Testis (tissue), 3 donors: ENCODE data around the gene TMOD3. TPM values are rescaled to one million over a fixed set of nuclear protein-coding genes. Genes with fewer than 3 reads are reported as not detected.
A peak's percentile ranks its signal among the peaks of the same experiment; 100 is the strongest.

Experiments used
- DNase-seq: peaks from one replicate; pipeline ENCODE4 v3.0.0-alpha.2; 2019
- H3K27ac ChIP-seq, 2 donors: fragments of 200-600 bp; sonication (generic); one replicate each; pipeline ENCODE4 v1.5.1; 2019
- H3K27me3 ChIP-seq: fragments of 200-600 bp; sonication (generic); one replicate; pipeline ENCODE4 v1.5.1; 2019
- H3K36me3 ChIP-seq: fragments of 200-600 bp; sonication (generic); one replicate; pipeline ENCODE4 v1.5.1; 2017; ENCODE audit warnings: low read depth; ENCODE audit errors: missing control alignments
- H3K4me1 ChIP-seq: fragments of 200-600 bp; sonication (generic); one replicate; pipeline ENCODE4 v1.5.1; 2019
- H3K4me3 ChIP-seq, 2 donors: fragments of 200-600 bp; sonication (generic); one replicate each; pipeline ENCODE4 v1.5.1; 2017 to 2019
- H3K9me3 ChIP-seq: fragments of 200-600 bp; sonication (generic); one replicate; pipeline ENCODE4 v1.5.1; 2017
- POLR2A ChIP-seq: fragments of 450-650 bp; IDR thresholded peaks from one replicate; pipeline ENCODE4 v1.6.1; 2017; ENCODE audit warnings: antibody characterized with exemption, mild to moderate bottlenecking, moderate library complexity
- WGBS, 2 donors: methylation state at CpG; one replicate each; pipeline ENCODE4 v1.1.5; 2018; 5-methylcytosine and 5-hydroxymethylcytosine counted together
- intact Hi-C: fragments of 100-400 bp; cut with DNase I; formaldehyde crosslinking; loops from one replicate; pipeline ENCODE4 v1.15.1; 2023; ENCODE audit warnings: low total_unique reads
- polyA plus RNA-seq: library from polyadenylated mRNA; stranded (reverse); fragments of 350-450 nt; fragmentation: Illumina TruSeq; extraction: RNeasy Lipid Tissue Mini Kit (QIAGEN cat#74804); gene quantifications from one replicate; pipeline ENCODE4 v1.2.3, GENCODE V29; 2014; ENCODE audit warnings: low read depth, low replicate concordance; ENCODE audit not compliant: insufficient read depth
- total RNA-seq, 2 donors: library from RNA; depleted of rRNA; stranded (reverse); fragments of >200 nt; gene quantifications; one replicate each; pipeline ENCODE4 v1.2.3, GENCODE V29; 2016
- TF ChIP-seq, protein P1 (sequence below), 3 experiments: fragments of 450-650 bp in 2 of 3; fragments of 200-600 bp in 1 of 3; sonication (generic) in 1 of 3; IDR thresholded peaks; one replicate each; pipeline ENCODE4 v1.5.1; 2016 to 2019; ENCODE audit warnings: antibody characterized with exemption in 3 of 3, mild to moderate bottlenecking in 2 of 3, moderate library complexity in 1 of 3

Gene TMOD3
- total and polyA plus RNA-seq, 3 donors from 2014 or later, result 15.6 to 21.2 (median 16.6) TPM

DNA sequence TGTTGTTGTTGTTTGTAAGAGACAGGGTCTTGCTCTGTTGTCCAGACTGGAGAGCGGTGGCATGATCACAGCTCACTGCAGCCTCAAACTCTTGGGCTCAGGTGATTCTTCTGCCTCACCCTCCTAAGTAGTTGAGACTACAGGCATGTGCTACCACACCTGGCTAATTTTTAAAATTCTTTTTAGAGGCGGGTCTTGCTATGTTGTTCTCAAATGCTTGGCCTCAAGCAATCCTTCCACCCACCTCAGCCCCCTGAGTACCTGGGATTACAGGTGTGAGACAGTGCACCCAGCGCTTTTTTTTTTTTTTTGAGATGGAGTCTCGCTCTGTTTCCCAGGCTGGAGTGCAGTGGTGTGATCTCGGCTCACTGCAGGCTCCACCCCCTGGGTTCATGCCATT is 46.7 kb downstream of the TMOD3 start:
- intact Hi-C loops, result no loop called here
- peaks cover 20% of the 10 kb centered on the region for H3K4me1 ChIP-seq
- no peaks in the 10 kb centered on the region for H3K36me3 ChIP-seq
- no peak overlapping the region for H3K4me3 ChIP-seq
- no peak overlapping the region for H3K27ac ChIP-seq
- H3K9me3 ChIP-seq, result no peaks in the 10 kb centered on the region
- no peak for DNase-seq
- WGBS, 2 donors, result 82 to 90% methylated on average over 5 of the region's 5 CpGs
- TF ChIP-seq POLR2A, result no peak
- TF ChIP-seq, protein P1, sequence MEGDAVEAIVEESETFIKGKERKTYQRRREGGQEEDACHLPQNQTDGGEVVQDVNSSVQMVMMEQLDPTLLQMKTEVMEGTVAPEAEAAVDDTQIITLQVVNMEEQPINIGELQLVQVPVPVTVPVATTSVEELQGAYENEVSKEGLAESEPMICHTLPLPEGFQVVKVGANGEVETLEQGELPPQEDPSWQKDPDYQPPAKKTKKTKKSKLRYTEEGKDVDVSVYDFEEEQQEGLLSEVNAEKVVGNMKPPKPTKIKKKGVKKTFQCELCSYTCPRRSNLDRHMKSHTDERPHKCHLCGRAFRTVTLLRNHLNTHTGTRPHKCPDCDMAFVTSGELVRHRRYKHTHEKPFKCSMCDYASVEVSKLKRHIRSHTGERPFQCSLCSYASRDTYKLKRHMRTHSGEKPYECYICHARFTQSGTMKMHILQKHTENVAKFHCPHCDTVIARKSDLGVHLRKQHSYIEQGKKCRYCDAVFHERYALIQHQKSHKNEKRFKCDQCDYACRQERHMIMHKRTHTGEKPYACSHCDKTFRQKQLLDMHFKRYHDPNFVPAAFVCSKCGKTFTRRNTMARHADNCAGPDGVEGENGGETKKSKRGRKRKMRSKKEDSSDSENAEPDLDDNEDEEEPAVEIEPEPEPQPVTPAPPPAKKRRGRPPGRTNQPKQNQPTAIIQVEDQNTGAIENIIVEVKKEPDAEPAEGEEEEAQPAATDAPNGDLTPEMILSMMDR (IDR thresholded peaks at IDR 0.05), result no peak
- no peaks in the 10 kb centered on the region for H3K27me3 ChIP-seq

- intact Hi-C loops, result no loop called here
- TF ChIP-seq, protein P1 (IDR thresholded peaks at IDR 0.05), result no peak
- no peak for TF ChIP-seq POLR2A
- peak overlapping the region in 1 of 2 donors; percentile 65 for H3K27ac ChIP-seq
- no peak overlapping the region for H3K4me3 ChIP-seq
- no peak for DNase-seq
- no peaks in the 10 kb centered on the region for H3K36me3 ChIP-seq
- H3K4me1 ChIP-seq, result peaks cover 20% of the 10 kb centered on the region
- H3K27me3 ChIP-seq, result no peaks in the 10 kb centered on the region
- H3K9me3 ChIP-seq, result no peaks in the 10 kb centered on the region
- WGBS, 2 donors, result 22 to 38% methylated on average over 1 of the region's 1 CpG
These were observed 49.3 kb downstream of the TMOD3 start for GRCh38 chr15:51878446-51879386.

DNA sequence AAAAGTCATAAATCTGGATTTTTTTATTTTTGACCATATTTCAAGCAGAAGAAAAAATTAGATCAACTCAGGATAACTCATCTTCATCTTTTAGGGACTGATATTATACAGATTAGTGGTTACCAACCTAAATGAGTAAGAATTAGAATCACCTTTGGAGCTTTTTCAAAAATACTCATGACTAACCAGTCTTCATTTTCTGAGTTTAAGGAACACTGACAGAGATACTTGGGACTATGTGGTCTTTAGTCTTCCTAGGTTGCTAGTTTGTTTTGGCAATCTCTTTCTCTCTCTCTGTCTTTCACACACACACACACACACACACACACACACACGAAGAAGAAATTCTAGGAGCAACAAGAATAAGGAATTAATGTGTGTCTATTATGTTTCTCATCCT is 50.1 kb downstream of the TMOD3 start:
- H3K4me3 ChIP-seq, result no peak overlapping the region
- peak overlapping the region in 1 of 2 donors; percentile 65 for H3K27ac ChIP-seq
- peaks cover 20% of the 10 kb centered on the region for H3K4me1 ChIP-seq
- no peaks in the 10 kb centered on the region for H3K9me3 ChIP-seq
- WGBS, 2 donors, result 29 to 33% methylated on average over 1 of the region's 1 CpG
- no peaks in the 10 kb centered on the region for H3K36me3 ChIP-seq
- no peak for DNase-seq
- TF ChIP-seq, protein P1 (IDR thresholded peaks at IDR 0.05), result no peak
- TF ChIP-seq POLR2A, result no peak
- no peaks in the 10 kb centered on the region for H3K27me3 ChIP-seq
- intact Hi-C loops, result no loop called here

DNA sequence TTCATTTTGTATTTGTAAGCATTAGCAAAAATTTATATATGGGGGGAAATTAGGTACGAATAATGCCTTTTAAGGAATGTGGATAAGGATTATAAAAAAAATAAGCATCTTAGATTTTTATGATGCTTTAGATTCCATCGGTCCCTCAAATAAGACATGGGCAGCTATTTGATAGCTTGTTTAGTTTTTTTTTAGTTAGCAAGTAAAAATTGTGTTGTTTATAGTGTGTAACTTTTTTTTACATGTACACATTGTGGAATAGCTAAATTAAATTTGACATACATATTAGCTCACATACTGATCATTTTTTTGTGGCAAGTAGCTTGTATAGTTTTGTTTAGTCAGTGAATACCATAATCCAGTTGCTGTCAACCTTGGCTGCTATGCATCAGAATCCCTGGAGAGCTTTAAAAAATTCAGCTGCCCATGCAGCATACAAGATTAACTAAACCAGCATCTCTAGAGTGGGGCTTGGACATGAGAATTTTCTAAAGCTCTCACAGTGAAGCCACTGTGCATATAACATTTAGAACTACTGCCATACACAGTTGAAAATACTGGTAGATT is 53.9 kb downstream of the TMOD3 start:
- no peaks in the 10 kb centered on the region for H3K27me3 ChIP-seq
- 87% methylated on average over 2 of the region's 2 CpGs for WGBS, 2 donors
- H3K4me1 ChIP-seq, result peaks cover 13% of the 10 kb centered on the region
- TF ChIP-seq, protein P1 (IDR thresholded peaks at IDR 0.05), result no peak
- no peak for TF ChIP-seq POLR2A
- H3K36me3 ChIP-seq, result no peaks in the 10 kb centered on the region
- no peak overlapping the region for H3K4me3 ChIP-seq
- H3K27ac ChIP-seq, result no peak overlapping the region
- intact Hi-C loops, result no loop called here
- no peaks in the 10 kb centered on the region for H3K9me3 ChIP-seq
- no peak for DNase-seq
